Measurements from ENCODE around the gene RNF114. TPM values are rescaled to one million over a fixed set of nuclear protein-coding genes. Genes with fewer than 3 reads are reported as not detected.

Gene RNF114
- total and polyA plus RNA-seq, 4 donors = 30.9 to 87.9 (median 40.9) TPM

DNA sequence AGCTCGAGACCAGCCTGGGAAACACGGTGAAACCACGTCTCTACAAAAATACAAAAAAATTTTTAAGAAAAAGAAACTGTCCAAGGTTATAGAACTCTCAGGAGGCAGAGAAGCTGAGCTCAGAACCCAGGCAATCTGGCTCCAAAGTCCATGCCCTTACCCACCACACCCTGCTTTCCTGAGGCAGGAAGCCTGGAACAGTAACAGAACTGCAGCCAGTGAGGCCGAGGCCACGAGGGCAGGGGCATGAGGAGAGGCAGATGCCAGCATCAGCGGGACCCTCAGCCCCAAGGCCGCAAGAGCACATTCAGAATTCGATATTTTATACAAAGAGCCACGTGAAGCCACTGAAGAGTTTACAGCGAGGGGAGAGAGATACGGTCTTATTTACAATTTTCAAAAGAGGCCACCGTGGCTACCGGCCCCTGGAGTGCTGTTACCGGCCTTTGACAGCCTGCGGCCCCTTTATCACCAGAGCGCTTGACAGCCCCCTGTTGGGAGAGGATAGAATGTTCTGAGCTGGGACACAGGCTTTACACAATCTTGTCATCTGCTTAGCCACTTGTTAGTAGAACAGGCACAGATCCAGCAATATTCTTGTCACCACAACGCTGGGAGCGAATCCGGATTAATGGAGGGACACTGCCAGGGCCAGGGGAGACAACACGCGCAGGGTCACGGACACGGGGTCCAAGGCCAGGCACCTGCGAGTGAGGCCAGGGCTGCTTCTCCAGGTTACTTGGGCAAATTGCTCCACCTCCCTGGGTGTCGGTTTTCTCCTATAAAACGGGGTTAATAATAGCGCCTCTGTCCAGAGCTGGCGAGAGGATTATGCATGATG, 26.5 kb upstream of the RNF114 start (continued):
- TF ChIP-seq, protein P1, sequence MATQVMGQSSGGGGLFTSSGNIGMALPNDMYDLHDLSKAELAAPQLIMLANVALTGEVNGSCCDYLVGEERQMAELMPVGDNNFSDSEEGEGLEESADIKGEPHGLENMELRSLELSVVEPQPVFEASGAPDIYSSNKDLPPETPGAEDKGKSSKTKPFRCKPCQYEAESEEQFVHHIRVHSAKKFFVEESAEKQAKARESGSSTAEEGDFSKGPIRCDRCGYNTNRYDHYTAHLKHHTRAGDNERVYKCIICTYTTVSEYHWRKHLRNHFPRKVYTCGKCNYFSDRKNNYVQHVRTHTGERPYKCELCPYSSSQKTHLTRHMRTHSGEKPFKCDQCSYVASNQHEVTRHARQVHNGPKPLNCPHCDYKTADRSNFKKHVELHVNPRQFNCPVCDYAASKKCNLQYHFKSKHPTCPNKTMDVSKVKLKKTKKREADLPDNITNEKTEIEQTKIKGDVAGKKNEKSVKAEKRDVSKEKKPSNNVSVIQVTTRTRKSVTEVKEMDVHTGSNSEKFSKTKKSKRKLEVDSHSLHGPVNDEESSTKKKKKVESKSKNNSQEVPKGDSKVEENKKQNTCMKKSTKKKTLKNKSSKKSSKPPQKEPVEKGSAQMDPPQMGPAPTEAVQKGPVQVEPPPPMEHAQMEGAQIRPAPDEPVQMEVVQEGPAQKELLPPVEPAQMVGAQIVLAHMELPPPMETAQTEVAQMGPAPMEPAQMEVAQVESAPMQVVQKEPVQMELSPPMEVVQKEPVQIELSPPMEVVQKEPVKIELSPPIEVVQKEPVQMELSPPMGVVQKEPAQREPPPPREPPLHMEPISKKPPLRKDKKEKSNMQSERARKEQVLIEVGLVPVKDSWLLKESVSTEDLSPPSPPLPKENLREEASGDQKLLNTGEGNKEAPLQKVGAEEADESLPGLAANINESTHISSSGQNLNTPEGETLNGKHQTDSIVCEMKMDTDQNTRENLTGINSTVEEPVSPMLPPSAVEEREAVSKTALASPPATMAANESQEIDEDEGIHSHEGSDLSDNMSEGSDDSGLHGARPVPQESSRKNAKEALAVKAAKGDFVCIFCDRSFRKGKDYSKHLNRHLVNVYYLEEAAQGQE (IDR thresholded peaks at IDR 0.05) = peak; percentile 15
- TF ChIP-seq, protein P2, sequence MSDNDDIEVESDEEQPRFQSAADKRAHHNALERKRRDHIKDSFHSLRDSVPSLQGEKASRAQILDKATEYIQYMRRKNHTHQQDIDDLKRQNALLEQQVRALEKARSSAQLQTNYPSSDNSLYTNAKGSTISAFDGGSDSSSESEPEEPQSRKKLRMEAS (IDR thresholded peaks at IDR 0.05) = no peak
- TF ChIP-seq JUND (IDR thresholded peaks at IDR 0.05) (peak; percentile 6 to 11), HNF4G (IDR thresholded peaks at IDR 0.05) (no peak)

DNA sequence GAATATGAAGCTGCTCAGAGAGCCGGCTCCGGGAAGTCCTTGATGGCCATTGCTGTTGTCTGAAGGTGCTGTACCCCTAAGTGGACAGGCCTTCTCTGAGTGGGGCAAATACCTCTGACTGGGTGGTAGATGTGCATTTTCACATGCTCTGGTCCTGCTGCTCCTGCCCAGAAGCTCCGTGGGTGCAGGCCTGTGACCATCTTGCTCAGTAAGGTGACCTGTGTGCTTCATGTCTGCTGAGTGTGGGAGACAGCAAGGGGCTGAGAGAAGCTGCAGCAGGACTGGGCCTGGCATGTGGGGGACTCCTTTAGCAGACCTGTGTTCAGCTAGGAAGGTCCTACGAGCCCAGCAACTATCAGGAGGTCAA, 25.9 kb upstream of the RNF114 start:
- Histone ChIP-seq H3K36me3 (ENCODE audit: control insufficient read depth in 4 of 4, insufficient read depth in 3 of 4, low read depth in 1 of 4, low read length in 3 of 4) (peaks cover 5 to 23% (median 9%) of the 10 kb centered on the region in 4 donors), H3K9me3 (ENCODE audit: control insufficient read depth in 4 of 4, low read length in 3 of 4) (no peaks in the 10 kb centered on the region), H3K27me3 (ENCODE audit: control insufficient read depth in 4 of 4, insufficient read depth in 4 of 4, low read length in 3 of 4) (no peaks in the 10 kb centered on the region), H3K27ac (ENCODE audit: low read depth in 1 of 2, low read length in 2 of 2) (peak overlapping the region; percentile 46 to 54), H3K9ac (ENCODE audit: low read depth in 1 of 2, low read length in 2 of 2) (no peak overlapping the region), H3K4me1 (ENCODE audit: control insufficient read depth in 4 of 4, insufficient read depth in 4 of 4, low read length in 3 of 4) (peaks cover 4 to 42% (median 35%) of the 10 kb centered on the region in 4 donors), H3K4me3 (ENCODE audit: low read depth in 1 of 3, low read length in 3 of 3) (no peak overlapping the region)
- 67% methylated on average over 4 of the region's 4 CpGs for WGBS
- DNase-seq (ENCODE audit: low spot score) = no peak
- TF ChIP-seq JUND (IDR thresholded peaks at IDR 0.05) = no peak
- TF ChIP-seq EGR1 (IDR thresholded peaks at IDR 0.05; ENCODE audit: low read depth in 2 of 2) = no peak
- no peak for TF ChIP-seq HNF4G (IDR thresholded peaks at IDR 0.05)
- TF ChIP-seq GABPA (IDR thresholded peaks at IDR 0.05 in 1 of 2, conservative IDR thresholded peaks at IDR 0.05 in 1 of 2) = no peak
- no peak for TF ChIP-seq RXRA (IDR thresholded peaks at IDR 0.05)
- no peak for TF ChIP-seq NR2F2 (IDR thresholded peaks at IDR 0.05)
- TF ChIP-seq, protein P2 (IDR thresholded peaks at IDR 0.05) = no peak
- no peak for TF ChIP-seq FOXA2 (IDR thresholded peaks at IDR 0.05)
- TF ChIP-seq FOXA1 (IDR thresholded peaks at IDR 0.05) = no peak
- TF ChIP-seq SP1 (IDR thresholded peaks at IDR 0.05) = no peak
- TF ChIP-seq, protein P1 (IDR thresholded peaks at IDR 0.05) = no peak
- TF ChIP-seq, protein P3, sequence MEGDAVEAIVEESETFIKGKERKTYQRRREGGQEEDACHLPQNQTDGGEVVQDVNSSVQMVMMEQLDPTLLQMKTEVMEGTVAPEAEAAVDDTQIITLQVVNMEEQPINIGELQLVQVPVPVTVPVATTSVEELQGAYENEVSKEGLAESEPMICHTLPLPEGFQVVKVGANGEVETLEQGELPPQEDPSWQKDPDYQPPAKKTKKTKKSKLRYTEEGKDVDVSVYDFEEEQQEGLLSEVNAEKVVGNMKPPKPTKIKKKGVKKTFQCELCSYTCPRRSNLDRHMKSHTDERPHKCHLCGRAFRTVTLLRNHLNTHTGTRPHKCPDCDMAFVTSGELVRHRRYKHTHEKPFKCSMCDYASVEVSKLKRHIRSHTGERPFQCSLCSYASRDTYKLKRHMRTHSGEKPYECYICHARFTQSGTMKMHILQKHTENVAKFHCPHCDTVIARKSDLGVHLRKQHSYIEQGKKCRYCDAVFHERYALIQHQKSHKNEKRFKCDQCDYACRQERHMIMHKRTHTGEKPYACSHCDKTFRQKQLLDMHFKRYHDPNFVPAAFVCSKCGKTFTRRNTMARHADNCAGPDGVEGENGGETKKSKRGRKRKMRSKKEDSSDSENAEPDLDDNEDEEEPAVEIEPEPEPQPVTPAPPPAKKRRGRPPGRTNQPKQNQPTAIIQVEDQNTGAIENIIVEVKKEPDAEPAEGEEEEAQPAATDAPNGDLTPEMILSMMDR (IDR thresholded peaks at IDR 0.05; ENCODE audit: low read depth, low read length, missing input control) = no peak
- TF ChIP-seq, protein P4, sequence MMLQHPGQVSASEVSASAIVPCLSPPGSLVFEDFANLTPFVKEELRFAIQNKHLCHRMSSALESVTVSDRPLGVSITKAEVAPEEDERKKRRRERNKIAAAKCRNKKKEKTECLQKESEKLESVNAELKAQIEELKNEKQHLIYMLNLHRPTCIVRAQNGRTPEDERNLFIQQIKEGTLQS (IDR thresholded peaks at IDR 0.05) = no peak
- no peak for TF ChIP-seq YY1 (IDR thresholded peaks at IDR 0.05)
- TF ChIP-seq RAD21 (IDR thresholded peaks at IDR 0.05) = no peak
- no peak for TF ChIP-seq TAF1 (conservative IDR thresholded peaks at IDR 0.05)
- no peak for TF ChIP-seq HNF4A (conservative IDR thresholded peaks at IDR 0.05)
- TF ChIP-seq, protein P5, sequence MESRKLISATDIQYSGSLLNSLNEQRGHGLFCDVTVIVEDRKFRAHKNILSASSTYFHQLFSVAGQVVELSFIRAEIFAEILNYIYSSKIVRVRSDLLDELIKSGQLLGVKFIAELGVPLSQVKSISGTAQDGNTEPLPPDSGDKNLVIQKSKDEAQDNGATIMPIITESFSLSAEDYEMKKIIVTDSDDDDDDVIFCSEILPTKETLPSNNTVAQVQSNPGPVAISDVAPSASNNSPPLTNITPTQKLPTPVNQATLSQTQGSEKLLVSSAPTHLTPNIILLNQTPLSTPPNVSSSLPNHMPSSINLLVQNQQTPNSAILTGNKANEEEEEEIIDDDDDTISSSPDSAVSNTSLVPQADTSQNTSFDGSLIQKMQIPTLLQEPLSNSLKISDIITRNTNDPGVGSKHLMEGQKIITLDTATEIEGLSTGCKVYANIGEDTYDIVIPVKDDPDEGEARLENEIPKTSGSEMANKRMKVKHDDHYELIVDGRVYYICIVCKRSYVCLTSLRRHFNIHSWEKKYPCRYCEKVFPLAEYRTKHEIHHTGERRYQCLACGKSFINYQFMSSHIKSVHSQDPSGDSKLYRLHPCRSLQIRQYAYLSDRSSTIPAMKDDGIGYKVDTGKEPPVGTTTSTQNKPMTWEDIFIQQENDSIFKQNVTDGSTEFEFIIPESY (IDR thresholded peaks at IDR 0.05) = no peak
